ENCODE measurements around the gene CBLN1. TPM values are rescaled to one million over a fixed set of nuclear protein-coding genes. Genes with fewer than 3 reads are reported as not detected.

CBLN1 gene
- total and polyA plus RNA-seq, 9 of the 15 experiments (the other 6 are each of a cell fraction or from before 2014, with no cell fraction given): not detected

- TF ChIP-seq HMG20A (CRISPR knock-in tag; conservative IDR thresholded peaks at IDR 0.05) (no peak), ZNF212 (CRISPR knock-in tag; IDR thresholded peaks at IDR 0.05) (no peak), MECOM (CRISPR knock-in tag; IDR thresholded peaks at IDR 0.05) (no peak), RFX1 (IDR thresholded peaks at IDR 0.05) (no peak), FOXA3 (CRISPR knock-in tag; conservative IDR thresholded peaks at IDR 0.05 in 1 of 2, IDR thresholded peaks at IDR 0.05 in 1 of 2) (no peak), MTA3 (IDR thresholded peaks at IDR 0.05; ENCODE audit: borderline replicate concordance) (peak; percentile 50; the same call in 1 of the 2 replicates), ETS1 (conservative IDR thresholded peaks at IDR 0.05; ENCODE audit: control insufficient read depth, low read depth, low read length) (no peak), BRCA1 (IDR thresholded peaks at IDR 0.05) (no peak), BRCA1 (CRISPR knock-in tag; IDR thresholded peaks at IDR 0.05) (no peak), MYNN (IDR thresholded peaks at IDR 0.05) (no peak), MYNN (CRISPR knock-in tag; IDR thresholded peaks at IDR 0.05) (no peak), ZNF143 (CRISPR knock-in tag; IDR thresholded peaks at IDR 0.05) (no peak), NBN (IDR thresholded peaks at IDR 0.05; ENCODE audit: low read depth) (no peak), ZNF146 (CRISPR knock-in tag; IDR thresholded peaks at IDR 0.05; ENCODE audit: unreplicated experiment) (no peak), EZH2 (IDR thresholded peaks at IDR 0.05; ENCODE audit: borderline replicate concordance, low read depth, low read length) (no peak), MITF (IDR thresholded peaks at IDR 0.05) (no peak), NFRKB (IDR thresholded peaks at IDR 0.05; ENCODE audit: low read depth) (no peak), FOSL1 (tag; conservative IDR thresholded peaks at IDR 0.05) (no peak), ZHX1 (conservative IDR thresholded peaks at IDR 0.05; ENCODE audit: low read length) (no peak), NR0B1 (IDR thresholded peaks at IDR 0.05; ENCODE audit: partially characterized antibody) (no peak), ARID2 (IDR thresholded peaks at IDR 0.05) (no peak), ZNF12 (CRISPR knock-in tag; IDR thresholded peaks at IDR 0.05) (no peak), TCF7 (IDR thresholded peaks at IDR 0.05; ENCODE audit: borderline replicate concordance) (no peak), MEF2D (tag; conservative IDR thresholded peaks at IDR 0.05; ENCODE audit: low read depth) (no peak), BMI1 (IDR thresholded peaks at IDR 0.05; ENCODE audit: low read length) (no peak)
Measured at GRCh38 chr16:49281843-49282642, 405 bp upstream of the CBLN1 start (continued).
